GM12864 (cell line): ENCODE measurements around the gene KRT72.

Experiments
- DNase-seq: peaks from one replicate; pipeline ENCODE4 v3.0.0-alpha.2; 2011; ENCODE audit warnings: low read depth
- H3K4me3 ChIP-seq: 2 replicates; pipeline ENCODE4 v1.5.1; 2011; ENCODE audit warnings: mild to moderate bottlenecking, low read depth, low read length, control low read depth
- TF ChIP-seq, protein P1 (sequence below): IDR thresholded peaks from 2 replicates; pipeline ENCODE4 v1.5.1; 2011; ENCODE audit warnings: low read depth, mild to moderate bottlenecking, moderate library complexity, low read length, control low read depth, inconsistent platforms; ENCODE audit errors: missing control alignments

The KRT72 gene

DNA sequence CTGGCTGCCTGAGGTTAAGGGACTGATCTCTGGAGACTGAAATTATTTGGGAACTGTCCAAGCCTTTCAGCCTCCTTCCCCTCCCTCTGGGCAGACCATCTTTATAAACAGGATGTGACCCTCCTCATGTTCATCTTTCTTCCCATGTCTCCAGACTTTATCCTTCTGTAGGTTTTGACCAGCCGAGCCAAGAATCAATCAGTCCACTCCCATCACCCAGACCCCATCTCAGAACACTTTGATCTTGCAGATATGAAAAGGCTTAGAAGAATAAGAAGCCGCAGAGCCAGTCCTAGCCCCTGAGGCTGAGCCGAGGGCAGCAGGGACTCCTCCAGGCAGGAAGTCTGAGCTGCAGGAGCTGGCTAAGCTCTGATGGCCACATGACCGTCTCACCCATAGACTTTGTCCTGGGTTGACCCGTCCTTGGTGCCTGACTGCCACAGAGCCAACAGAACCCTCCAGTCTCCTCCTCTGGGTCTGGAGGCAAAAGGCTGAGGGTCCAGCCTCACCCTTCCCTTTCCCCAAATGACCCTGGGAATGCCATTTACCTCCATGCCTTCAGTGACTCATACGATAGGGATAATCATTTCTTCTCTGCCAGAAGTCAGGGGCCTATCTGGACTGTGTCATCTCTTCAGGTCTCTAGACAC is 49.9 kb downstream of the KRT72 start:
- H3K4me3 ChIP-seq = no peak overlapping the region
- TF ChIP-seq, protein P1, sequence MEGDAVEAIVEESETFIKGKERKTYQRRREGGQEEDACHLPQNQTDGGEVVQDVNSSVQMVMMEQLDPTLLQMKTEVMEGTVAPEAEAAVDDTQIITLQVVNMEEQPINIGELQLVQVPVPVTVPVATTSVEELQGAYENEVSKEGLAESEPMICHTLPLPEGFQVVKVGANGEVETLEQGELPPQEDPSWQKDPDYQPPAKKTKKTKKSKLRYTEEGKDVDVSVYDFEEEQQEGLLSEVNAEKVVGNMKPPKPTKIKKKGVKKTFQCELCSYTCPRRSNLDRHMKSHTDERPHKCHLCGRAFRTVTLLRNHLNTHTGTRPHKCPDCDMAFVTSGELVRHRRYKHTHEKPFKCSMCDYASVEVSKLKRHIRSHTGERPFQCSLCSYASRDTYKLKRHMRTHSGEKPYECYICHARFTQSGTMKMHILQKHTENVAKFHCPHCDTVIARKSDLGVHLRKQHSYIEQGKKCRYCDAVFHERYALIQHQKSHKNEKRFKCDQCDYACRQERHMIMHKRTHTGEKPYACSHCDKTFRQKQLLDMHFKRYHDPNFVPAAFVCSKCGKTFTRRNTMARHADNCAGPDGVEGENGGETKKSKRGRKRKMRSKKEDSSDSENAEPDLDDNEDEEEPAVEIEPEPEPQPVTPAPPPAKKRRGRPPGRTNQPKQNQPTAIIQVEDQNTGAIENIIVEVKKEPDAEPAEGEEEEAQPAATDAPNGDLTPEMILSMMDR = no peak
- DNase-seq = no peak

- TF ChIP-seq, protein P1 = no peak
- no peak for DNase-seq
- H3K4me3 ChIP-seq = no peak overlapping the region
Measured at GRCh38 chr12:52546126-52546525, 55.1 kb downstream of the KRT72 start.

DNA sequence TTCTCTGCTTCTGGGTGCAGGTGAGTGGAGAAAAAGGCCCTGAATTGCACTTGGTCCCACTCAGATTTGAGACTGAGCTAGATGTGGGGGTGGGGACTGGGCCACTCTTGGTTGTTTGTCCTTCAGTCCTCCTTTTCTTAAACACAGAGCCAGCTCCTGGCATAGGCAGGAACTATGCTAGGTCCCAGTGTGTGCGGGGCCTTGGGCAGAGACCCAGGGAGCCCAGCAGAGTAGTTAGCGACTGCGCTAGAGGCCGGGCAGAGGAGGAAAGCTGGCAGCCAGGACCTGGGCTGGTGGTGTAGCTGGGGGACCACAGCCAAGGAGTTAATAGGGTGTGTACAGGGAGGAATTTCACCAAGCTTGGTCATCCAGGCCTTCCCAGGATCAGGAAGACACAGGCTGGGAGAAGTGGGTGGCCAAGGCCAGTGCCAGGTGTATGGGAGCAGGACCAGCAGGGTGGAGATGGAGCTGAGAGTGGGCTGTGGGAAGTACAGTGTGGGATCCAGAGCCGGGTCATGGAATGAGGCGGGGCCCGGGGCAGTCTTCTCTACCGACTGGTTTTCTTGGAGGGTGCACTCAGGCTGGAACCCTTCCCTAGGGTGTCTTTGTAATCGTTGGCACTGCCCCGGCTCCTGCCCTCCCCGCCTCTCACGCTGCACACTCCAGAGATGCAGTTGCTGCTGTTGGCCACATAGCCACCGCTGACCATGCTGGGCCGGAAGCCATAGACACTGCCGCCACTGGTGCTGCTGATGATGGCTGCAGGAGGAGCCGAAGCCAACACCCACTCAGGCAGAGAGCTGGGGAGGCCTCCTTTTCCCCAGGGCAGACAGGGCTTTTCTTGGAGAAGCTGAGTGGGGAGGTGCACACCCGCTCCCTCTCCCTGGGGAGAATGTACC is 57.0 kb downstream of the KRT72 start:
- DNase-seq = no peak
- TF ChIP-seq, protein P1 = no peak
- no peak overlapping the region for H3K4me3 ChIP-seq

DNA sequence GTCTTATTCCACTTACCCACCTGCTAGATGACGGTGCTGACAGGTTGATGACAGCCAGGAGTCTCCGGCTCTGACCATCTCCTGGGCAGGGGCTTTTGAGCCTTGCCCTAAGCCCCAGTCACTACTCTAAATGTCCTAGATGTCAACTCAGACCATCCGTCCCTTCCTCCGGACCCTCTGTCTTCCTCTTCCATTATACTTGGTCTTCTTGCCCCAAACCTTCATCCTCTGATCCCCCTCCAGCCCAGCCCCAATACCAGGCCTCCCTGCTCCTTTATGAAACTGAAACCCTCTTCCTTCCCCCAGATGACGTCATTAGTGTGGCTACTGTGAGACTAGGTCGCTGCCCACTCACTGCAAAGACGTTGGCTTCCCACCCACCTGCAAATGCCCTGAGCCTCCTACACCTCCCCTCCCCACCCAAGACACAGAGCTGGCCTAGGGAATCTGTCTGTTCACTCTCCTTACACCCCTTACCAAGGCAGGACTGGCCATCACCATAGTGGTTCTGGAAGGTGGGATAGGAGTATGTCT is 58.4 kb downstream of the KRT72 start:
- H3K4me3 ChIP-seq = no peak overlapping the region
- no peak for DNase-seq
- TF ChIP-seq, protein P1 = no peak

GRCh38 chr12:52542157-52542556 is 59.1 kb downstream of the KRT72 start:
- TF ChIP-seq, protein P1 = no peak
- H3K4me3 ChIP-seq = no peak overlapping the region
- DNase-seq = no peak

DNA sequence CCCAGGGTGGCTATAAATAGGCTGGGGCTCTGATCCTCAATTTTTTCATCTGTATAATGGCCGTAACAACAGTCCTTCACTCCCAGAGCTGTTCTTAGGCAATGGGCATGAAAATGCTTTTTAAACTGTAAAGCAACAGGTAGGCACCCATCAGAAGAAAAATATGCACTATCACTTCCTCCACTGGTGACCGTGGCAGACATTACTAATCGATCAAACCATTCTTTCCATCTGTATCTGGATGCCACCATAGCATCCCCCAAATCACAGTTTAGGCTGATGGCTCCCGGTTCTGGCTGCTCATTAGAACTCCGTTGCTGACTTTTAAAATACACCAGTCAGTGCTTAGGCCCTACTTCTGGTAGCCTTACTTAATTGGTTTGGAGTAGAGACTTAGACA is 59.6 kb downstream of the KRT72 start:
- no peak overlapping the region for H3K4me3 ChIP-seq
- DNase-seq = no peak
- TF ChIP-seq, protein P1 = no peak
